ENCODE measurements around the gene B4GALNT1.

B4GALNT1 gene

GRCh38 chr12:57583008-57583831 is 49.8 kb downstream of the B4GALNT1 start:
- peak; percentile 32 for DNase-seq

GRCh38 chr12:57582440-57582839 is 50.6 kb downstream of the B4GALNT1 start:
- DNase-seq = no peak

- no peak for DNase-seq
Measured at GRCh38 chr12:57581802-57582201, 51.2 kb downstream of the B4GALNT1 start.

DNA sequence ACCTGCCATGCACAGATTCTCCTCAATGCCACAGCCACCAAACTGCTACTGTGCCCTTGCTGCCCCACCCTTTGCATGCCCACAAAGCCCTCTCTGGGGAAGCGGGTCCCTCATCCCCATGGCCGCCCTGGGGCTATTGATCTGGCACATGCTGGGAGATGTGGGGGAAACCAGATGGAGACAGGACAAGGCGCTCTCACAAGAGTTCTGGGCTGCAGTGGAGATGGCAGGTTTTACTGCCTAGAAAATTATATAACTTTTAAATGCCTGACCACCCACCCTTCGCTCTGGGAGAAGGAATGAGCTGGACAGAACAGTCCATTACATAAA is 52.6 kb downstream of the B4GALNT1 start:
- no peak for DNase-seq

DNA sequence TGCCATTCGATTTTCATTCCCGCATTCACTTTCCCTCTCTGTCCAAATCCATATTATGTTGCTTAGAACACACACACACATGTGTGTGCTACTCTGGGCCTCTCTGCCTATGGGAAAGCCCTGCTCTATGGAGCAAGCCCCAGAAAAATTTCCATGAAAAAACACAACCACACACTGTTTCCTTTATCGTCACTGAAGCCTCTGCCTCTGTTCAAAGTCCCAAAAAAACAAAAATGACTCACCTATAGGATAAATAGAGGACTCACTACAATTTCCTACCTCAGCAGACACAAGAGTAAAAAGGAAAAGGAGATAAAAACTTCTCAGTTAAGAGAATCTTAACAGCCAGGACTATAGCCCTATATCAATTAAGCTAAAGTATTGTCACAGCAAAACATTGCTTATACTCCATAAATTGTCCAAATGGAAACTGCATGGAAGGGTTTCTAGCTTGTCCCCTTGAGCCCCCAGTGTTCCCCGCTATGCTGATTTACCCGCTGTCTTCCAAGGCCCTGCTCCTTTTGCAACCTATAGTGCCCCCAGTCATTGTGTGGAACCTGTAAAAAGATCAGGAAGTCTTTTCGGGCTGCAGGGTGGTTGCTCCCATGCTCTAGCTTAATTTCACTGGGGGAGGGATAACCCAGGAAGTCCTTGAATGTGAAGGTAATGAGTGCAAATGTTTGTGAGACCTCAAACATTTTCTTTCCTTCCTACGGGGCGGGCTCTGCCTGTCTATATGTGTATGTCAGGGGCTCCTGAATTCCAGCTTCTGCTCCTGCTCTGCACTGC is 53.1 kb downstream of the B4GALNT1 start:
- DNase-seq = no peak

DNA sequence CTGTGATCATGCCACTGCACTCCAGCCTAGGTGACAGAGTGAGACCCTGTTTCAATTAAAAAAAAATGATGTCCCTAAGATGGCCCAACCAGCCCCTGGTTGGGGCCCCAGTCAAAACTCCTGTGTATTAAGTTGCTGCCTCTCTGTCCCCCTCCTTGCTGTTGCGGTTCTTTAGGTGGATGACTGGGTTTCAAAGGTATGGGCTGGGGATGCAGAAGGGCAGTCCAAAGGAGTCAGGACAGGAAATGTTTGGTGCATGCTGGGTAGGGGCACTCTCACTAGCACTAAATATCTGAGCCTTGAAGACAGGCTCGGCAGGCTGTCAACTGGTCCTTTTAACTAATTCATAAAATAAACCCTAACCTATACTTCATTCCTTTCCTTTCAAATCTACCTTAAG is 54.0 kb downstream of the B4GALNT1 start:
- DNase-seq = no peak

DNA sequence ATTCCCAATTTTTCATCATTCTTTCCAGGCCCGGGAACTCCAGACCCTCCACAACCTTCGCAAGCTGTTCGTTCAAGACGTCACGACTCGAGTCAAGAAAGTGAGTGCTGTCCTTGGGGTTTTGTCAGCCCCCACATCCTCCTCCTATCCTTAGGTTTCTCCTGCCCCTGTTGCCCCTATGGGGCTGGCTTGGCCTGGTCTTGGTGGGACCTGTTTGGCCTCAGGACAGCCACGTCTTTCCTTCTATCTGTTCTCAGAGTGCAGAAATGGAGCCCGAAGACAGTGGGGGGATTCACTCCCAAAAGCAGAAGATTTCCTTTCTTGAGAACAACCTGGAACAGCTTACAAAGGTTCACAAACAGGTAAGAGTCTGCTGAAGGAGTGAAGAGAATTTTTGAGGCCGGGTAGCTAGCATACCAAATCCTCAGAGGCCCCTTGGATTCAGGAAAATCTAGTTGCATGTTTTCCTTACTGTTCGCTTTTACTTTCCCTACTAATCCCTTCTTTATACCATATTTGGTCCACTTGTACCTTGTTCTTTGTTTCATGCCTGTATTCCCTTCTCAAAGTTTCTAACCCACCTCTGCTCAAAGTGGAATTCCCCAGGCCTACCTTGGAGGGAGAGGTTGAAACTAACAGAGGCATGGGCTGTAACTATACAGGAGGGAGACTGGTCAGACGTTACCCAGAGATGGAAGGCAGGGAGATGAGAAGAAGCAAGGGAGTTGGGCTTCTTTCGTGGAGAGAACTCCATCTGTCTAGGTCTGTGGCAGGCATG is 54.8 kb downstream of the B4GALNT1 start:
- no peak for DNase-seq

- no peak for DNase-seq
Measured at GRCh38 chr12:57576613-57577160, 56.3 kb downstream of the B4GALNT1 start.

All from NCI-H2081 treated with DMSO at 0.1 percent for 48 hours (cell line).